Effector CD4-positive, alpha-beta T cell (primary cell): ENCODE measurements around the gene UACA. TPM values are rescaled to one million over a fixed set of nuclear protein-coding genes. Genes with fewer than 3 reads are reported as not detected.
"Not testable (repeated sequence)": the region's sequence is repeated elsewhere in the genome, so short reads cannot be mapped to it uniquely, and the experiment has no call there.

Experiments
- DNase-seq: peaks from one replicate; pipeline ENCODE4 v3.0.0-alpha.2; 2020
- total RNA-seq: gene quantifications from one replicate; lab custom pipeline; 2026; lab: John Stamatoyannopoulos, UW

Gene UACA, protein sequence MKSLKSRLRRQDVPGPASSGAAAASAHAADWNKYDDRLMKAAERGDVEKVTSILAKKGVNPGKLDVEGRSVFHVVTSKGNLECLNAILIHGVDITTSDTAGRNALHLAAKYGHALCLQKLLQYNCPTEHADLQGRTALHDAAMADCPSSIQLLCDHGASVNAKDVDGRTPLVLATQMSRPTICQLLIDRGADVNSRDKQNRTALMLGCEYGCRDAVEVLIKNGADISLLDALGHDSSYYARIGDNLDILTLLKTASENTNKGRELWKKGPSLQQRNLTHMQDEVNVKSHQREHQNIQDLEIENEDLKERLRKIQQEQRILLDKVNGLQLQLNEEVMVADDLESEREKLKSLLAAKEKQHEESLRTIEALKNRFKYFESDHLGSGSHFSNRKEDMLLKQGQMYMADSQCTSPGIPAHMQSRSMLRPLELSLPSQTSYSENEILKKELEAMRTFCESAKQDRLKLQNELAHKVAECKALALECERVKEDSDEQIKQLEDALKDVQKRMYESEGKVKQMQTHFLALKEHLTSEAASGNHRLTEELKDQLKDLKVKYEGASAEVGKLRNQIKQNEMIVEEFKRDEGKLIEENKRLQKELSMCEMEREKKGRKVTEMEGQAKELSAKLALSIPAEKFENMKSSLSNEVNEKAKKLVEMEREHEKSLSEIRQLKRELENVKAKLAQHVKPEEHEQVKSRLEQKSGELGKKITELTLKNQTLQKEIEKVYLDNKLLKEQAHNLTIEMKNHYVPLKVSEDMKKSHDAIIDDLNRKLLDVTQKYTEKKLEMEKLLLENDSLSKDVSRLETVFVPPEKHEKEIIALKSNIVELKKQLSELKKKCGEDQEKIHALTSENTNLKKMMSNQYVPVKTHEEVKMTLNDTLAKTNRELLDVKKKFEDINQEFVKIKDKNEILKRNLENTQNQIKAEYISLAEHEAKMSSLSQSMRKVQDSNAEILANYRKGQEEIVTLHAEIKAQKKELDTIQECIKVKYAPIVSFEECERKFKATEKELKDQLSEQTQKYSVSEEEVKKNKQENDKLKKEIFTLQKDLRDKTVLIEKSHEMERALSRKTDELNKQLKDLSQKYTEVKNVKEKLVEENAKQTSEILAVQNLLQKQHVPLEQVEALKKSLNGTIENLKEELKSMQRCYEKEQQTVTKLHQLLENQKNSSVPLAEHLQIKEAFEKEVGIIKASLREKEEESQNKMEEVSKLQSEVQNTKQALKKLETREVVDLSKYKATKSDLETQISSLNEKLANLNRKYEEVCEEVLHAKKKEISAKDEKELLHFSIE (N-terminal part only)
- total RNA-seq: not detected

DNA sequence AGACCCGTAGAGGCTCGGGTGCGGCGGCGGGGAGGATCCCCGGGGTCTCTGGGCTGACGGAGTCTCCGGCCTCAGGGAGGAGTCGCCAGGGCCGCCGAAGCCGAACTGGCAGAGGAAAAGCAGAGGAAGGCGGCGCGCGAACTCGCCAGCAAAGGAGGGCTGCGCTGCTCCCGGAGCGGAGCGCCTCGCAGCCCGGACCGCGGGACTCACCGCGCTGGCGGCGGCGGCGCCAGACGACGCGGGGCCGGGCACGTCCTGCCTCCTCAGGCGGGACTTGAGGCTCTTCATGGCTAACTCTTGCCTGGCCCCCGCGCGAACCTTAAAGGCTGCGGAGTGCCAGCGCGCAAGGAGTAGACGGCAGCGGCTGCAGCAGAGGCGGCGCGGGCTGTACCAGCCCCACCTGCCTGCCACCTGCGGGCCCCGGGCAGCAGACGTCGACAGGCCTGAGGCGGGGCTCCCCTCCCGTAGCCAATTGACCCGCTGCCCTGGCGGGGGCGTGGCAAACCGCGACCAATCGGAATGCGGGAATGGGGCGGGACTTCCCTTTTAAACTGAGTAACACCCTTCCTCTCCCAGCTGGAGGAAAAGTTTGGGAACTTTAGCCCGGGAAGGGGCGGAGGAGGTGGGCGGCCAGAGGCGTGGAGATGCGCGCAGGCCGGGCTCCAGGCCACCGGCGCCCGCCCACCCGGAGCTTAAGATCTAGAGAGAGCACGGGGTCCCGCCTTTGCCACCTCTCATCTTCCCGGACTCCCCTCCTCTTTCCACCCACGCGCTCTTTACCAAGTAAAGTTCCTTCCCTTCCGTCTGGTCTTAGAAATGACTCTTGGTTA, at the start of gene UACA:
UACA (minus strand) TSS at position 439 of the 830 bp plus-strand sequence; CDS start at position 288, 151 bp downstream.
- peak; percentile 13 for DNase-seq

DNA sequence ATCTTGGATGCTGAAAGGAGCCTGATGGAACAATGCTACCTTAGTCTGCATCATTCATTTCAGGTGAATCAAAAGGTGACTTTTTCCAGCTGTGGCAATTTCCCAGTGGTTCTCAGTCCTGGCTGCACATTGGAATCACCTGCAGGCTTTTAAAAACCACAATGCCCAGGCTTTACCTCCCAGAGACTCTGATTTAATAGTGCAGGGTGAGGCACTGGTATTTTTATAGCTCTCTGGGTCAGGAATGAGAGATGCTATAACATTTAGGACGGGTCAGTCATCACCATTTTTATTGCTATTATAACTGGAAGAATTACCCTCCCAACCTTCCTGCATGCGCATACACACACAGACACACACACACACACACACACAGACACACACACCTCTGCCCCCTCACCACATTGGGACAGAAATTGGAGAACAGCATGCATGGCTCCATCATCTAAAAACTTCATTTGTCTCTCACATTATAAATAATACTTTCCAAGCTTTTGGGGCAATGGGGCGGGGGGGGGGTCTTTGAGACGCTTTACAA, 49.5 kb upstream of the UACA start:
- DNase-seq: no peak

DNA sequence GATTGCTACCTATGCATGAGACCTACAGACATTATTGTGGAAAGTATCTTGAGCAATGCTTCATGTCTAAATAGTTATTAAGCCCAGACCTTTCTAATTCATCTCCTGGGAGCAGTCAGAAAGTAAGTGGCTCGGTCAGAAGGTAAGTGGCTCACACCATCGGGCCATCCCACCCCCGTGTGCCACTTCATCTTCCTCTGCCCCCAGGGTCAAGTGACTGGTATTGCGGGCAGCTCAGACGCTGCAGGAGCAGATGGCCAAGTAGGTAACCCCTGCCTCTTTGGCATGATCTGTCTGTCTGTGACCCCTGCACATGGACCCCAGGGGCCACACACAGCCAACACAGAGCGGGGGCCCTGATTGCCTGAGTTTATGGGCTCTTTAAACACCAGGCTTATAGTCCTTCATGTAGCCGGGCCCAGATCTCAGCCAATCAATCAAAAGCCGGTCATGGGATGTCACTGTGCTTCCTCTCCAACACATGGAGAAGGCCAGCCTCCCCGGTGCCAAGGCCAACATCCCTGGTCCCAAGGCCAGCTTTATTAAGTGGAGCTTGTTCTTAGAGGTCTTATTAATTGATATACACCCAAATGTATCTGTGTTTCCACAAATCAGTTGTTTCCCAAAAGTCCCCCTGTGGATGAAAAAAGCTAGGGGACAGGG, 47.7 kb upstream of the UACA start:
- DNase-seq: no peak

DNA sequence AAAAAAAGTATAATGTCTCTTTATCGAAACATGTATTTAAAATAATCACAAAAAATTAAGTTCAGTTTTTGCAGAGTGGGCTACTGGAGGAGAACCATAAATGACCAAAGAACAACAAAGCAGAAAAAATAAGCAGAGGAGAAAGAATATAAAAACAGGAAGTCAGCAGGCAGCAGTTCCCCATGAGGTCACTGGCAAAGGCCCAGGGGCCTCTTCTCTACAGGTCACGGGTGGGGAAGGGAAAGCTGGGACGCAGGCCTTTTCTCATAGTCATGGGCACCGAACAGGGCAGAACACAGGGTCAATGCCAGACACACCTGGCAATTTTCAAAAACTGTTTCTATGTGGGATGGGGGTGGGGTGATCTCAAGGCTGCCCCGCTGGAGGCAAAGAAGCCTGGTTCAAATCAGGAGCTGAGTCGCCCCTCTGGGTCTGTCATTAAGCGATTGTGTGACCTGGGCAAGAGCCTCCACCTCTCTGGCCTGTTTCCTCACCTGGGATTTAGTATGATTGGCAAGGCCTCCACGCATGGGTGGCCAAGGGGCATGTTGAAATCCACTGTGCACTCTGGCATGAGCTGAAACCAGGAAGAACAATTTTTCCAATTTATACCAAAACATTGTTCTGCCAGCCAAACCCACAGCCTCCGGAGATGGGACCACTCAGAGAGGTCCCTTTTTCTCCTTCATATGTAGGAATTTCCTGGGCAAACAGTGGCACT, 43.8 kb upstream of the UACA start:
- DNase-seq: no peak

DNA sequence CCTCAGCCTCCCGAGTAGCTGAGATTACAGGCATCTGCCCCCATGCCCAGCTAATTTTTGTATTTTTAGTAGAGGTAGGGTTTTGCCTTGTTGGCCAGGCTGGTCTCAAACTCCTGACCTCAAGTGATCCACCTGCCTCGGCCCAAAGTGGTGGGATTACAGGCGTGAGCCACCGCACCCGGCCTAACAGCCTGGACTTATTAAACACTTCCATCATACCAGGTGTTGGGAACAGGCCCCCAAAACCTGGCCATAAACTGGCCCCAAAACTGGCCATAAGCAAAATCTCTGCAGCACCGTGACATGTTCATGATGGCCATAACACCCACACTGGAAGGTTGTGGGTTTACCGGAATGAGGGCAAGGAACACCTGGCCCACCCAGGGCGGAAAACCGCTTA, 41.0 kb upstream of the UACA start:
- DNase-seq: not testable (repeated sequence)

DNA sequence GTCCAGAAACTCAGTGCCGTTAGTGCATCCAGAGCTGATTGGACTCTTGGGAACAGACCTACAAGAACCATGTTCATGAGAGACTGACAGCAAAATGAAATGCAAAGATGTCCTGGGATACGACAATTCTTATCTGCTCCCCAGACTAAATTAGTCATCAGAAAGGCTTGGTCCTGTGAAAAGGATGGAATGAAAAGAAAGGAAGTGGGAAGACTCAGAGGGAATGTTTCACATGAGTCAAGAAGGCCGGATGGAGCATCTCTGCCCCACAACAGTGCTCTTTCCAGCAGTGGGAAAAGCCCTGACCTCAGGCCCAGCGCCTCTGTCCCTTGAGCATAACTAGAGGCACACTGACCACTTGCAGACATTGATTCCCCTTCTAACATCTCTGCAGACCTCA, 39.3 kb upstream of the UACA start:
- DNase-seq: no peak

DNA sequence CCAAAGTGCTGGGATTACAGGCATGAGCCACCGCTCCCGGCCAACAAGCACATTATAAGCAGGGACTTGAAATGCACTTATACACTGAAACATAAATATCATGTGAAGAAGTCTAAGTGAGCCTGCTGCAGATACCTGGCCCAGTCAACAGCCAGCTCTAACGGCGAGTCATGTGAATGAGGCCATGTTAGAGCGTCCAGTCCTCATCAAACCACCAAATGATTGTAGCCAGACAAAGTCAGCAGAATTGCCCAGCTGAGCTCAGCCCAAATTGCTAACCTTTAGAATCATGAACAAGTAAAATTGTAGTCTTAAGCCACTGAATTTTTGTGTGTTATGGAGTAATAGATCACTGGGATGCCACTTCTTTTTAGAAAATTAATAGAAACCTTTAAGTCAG, 37.8 kb upstream of the UACA start:
- DNase-seq: no peak

DNA sequence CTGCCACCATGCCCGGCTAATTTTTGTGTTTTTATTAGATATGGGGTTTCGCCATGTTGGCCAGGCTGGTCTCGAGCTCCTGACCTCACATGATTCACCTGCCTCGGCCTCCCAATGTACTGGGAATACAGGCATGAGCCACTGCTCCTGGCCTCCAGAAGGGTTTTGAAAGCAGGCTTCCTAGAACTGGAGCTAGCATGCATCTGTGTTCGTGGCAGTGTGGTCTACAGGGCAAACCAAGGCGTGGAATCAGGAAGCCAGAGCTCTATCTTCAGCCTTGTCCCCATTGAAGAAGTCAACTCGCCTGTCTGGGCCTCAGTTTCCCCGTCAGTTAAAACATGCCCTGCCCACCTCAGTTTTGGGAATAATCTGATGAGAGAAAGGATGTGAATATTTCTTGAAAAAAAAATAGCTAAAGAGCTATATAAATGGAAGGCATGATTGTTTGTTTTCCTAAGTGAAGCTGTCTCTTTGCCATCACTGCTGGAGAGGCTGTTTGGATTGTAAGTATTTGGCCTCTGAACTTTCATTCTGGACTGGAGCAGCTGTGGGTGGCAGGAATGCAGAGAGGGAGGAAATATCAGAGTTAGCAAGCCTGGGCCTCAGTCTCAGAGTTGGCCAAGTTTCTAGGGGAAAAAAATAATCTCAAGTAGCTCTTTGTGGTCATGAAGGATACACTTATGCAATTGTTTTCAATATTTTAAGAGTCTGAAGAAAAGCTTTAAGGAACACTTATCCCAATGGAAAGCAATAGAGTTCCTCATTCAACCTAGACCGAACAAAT, 36.5 kb upstream of the UACA start:
- no peak for DNase-seq

DNA sequence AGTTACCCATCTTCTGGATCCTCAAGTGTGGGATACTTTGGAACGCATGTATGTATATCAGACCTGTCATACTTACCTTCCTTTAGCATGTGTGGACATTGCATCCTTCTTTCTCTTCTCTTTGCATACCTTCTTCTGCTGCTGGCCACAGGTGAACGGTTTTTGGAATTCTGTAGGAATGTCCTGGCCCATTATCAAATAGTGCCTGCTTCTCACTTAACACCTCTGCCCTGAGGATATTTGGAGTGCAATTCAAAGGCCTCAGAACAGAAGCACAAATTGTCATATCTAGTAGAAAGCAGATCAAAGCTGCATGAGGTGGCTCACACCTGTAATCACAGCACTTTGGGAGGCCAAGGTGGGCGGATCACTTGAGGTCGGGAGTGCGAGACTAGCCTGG, 34.1 kb upstream of the UACA start:
- DNase-seq: no peak

DNA sequence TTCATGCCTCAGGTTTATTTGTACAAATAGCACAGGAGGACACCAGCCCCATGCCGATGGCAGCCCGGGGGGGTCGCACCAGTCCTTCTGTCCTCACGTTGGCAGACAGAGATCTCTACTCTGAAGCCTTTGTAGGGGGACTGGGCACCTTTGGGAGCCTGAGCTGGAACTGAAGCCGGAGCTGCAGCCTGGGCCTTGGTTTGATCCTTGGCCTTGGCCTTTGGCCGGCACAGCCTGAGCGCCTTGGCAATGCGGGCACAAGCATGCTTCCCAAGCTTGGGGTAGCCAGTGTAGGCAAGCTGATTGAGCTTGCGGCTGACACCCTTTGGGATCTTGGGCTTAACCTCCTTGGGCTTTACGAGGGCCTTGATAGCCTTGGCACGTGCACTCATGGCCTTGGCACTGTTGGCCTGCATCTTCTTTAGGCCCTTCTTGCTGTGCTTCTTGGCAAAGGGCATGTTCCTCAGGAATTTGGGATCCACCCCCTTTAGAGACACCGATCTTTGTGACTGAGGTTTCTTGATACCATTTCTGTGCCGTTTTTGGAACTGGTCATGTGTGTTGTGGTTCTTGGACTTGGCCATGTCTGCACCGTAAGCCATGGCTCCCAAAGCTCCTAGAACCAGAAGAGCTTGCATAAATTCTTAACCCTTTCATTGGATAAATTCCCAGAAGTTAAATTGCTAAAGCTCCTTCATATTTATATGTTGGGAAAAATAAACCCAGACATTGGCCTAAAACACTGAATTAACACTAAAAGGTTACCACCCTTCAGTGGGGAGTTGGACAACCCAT, 33.4 kb upstream of the UACA start:
- no peak for DNase-seq

DNA sequence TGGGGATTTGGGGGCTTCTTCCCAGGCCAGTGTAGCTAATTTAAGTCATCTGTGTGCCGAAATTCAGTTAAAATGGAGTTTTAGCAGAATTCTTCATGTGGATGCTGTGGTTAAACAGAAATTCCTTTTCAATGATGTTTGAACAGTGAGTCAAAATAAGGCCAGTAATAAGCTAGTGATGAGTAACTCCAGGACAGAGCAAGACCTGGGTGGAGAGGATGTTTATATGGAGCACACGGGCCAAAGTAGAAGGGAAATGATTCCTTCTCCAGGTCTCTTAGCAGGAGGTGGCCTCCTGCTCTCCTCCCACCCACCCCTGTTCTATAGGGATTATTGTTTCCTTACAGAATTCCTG, 31.9 kb upstream of the UACA start:
- DNase-seq: no peak

DNA sequence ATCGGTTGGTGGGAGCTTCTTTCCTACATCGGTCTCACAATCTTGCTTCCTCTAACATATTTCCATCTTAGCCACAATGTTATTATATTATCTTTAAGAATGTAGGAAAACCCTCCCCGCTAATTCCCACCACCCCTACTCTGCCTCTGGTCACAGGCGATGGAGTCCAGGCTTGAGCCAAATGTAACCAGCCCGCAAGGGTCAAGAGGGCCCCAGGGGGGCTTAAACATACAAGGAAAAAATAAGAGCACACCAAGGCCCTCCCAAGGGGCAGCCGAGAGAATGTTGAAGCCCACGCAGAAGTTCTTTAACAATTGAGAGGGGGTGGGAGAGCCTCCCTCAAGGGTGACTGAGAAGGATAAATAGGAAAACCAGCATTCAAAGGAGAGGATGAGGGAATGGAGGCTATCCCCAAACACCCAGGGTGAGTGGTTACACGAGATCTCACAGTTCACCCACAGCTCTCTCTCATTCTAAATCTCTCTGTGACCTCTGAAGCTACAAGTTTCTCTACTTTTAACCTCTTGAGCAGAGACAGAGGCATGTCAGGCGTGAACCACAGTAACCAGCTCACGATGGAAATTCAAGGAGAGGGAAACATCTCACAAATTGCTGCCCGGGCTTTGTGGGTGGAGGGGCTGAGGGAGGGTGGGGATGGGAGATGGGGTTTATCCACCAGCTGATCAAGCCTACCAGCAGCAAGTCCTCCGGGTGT, 31.4 kb upstream of the UACA start:
- DNase-seq: no peak

DNA sequence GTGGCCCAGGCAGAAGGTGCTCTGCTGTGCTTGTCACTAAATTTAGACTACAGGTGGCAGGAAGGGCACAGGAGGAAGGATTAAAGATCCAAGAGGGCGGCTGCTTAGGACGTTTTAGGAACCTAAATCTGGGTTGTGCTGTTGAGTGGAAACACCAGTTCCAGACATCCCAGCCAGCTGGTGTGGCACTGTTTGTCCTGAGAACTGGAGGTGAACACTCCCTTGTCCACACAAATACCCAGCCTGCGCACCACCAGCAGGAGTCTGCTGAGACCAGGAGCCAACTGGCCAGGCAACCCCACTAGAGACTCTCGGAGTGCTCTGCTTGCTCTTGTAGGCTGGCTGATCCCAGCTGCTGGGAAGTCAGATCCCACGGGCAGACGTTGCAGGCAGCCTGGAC, 30.3 kb upstream of the UACA start:
- DNase-seq: no peak

DNA sequence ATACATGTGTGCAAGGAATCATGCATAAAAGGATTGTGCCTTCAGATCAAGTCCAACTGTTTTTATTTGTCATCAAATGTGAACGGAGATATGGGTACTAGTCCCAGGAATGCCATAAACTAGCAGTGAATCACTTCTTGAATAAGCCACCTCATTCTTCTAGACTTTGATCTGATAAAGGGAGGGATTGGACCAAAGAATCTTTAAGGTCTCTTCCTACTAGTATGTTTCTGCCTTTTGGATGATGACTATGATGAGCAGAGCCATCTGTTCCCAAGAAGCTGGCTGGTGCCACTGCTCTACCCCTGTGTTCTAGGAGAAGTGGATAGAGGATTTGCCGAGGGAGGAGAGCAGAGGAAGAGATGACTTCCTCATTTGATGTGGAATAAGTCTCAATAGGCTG, 28.8 kb upstream of the UACA start:
- no peak for DNase-seq

DNA sequence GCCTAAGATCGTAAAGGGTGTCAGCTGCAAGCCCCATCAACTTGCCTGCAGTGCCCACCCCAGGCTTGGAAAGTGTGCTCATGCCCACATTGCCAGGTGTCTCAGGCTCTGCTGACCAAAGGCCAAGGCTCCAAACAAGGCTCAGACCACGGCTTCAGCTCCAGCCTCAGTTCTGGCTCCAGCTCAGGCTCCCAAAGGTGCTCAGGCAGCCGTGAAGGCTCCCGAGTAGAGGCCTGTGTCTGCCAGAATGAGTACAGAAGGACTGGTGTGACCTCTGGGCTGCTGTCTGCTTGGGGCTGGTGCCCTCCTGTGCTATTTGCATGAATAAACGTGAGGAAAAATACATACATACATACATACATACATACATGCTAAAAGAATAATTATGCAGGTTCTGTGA, 27.9 kb upstream of the UACA start:
- DNase-seq: no peak

DNA sequence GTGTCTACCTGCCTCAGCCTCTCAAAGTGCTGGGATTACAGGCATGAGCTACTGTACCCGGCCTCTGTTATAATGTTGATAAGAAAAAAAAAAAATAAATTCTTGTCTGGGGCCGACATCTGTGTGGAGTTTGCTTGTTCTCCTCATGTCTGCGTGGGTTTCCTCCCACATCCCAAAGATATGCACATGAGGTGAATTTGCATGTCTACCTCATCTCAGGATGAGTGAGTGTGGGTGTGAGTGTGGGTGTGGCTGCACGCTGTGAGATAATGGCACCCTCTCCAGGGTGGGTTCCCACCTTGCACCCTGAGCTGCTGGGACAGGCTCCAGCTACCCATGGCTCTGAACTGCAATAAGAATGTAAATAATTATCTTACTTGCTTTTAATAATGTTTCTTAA, 25.9 kb upstream of the UACA start:
- no peak for DNase-seq

DNA sequence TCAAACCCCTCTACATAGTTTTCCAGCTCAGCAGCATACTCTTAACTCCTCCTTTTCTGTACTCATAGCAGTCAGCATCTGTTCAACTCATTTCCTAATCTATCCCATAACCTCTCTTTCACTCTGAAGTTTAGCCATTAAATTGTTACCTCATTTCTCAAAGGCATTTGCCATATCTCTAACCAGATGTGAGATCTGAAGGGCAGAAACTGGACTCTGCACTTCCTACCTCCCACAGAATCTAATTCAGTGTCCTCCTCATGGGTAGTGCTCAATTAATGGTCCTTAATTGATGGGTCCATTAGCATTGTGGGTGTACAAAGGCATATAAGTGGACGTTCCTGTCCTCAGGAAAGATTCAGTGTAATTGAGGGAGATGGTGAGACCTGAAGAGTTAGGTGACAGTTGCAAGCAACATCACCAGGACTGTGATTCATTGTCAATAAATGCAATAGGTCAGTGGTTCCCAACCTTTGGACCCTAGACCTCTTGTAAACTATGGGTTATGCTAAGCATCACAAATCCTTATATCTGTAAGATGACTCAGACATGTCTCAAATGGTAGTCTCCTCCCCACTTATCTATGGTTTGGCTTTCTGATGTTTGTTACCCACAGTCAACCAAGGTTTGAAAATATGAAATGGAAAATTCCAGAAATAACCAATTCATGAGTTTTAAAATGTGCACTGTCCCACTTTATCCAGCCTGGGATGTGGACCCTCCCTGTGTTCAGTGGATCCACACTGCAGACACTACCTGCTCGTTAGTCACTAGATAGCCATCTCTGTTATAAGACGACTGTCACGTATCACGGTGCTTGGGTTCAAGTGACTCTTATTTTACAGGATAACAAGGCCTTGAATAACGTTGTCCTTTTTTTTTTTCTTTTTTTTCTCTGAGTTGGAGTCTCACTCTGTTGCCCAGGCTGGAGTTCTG, 25.0 kb upstream of the UACA start:
- no peak for DNase-seq
